Pancreas (tissue), 10 donors: ENCODE results near the gene ZDHHC6. TPM values are rescaled to one million over a fixed set of nuclear protein-coding genes. Genes with fewer than 3 reads are reported as not detected.
"Not testable (repeated sequence)": the region's sequence is repeated elsewhere in the genome, so short reads cannot be mapped to it uniquely, and the experiment has no call there.

Experiments
- ATAC-seq, 4 donors: fragments of 200-7000 bp; cut with Tn5 transposase; one replicate each; pipeline versions ENCODE4 v1.8.0 to v1.9.1; 2020; ENCODE audit warnings: mild to moderate bottlenecking in 4 of 4, moderate library complexity in 4 of 4
- DNase-seq, 6 donors: peaks; one replicate each; pipeline ENCODE4 v3.0.0-alpha.2; 2020
- FAIRE-seq: peaks from 2 replicates; lab custom pipeline; 2012; peaks lifted over from hg19 to GRCh38; lab: Jason Lieb, UNC
- H3K27ac ChIP-seq, 4 donors: fragments of 200-600 bp; sonication (generic); 1 replicate in 3 of 4; 2 replicates in 1 of 4; pipeline versions ENCODE4 v1.5.0 to v1.8.0; 2020
- H3K27me3 ChIP-seq, 4 donors: fragments of 200-600 bp; one replicate each; pipeline ENCODE4 v1.8.0; 2021
- H3K36me3 ChIP-seq, 3 donors: fragments of 200-600 bp; sonication (generic) in 1 of 3; one replicate each; pipeline versions ENCODE4 v1.5.0 to v1.8.0; 2020 to 2021
- H3K4me1 ChIP-seq, 3 donors: fragments of 200-600 bp; one replicate each; pipeline ENCODE4 v1.8.0; 2021
- H3K4me3 ChIP-seq, 4 donors: fragments of 200-600 bp; sonication (generic) in 2 of 4; one replicate each; pipeline versions ENCODE4 v1.5.0 to v1.8.0; 2020 to 2021
- H3K9me3 ChIP-seq, 4 donors: fragments of 200-600 bp; one replicate each; pipeline ENCODE4 v1.8.0; 2021
- CTCF ChIP-seq, 4 donors: fragments of 200-600 bp; sonication (generic) in 3 of 4; IDR thresholded peaks; one replicate each; pipeline versions ENCODE4 v1.5.0 to v1.8.0; 2021; ENCODE audit warnings: antibody characterized with exemption in 4 of 4
- WGBS, 2 donors: extraction: QIAGEN DNeasy Blood & Tissue Kit; methylation state at CpG; one replicate each; pipeline ENCODE4 v1.1.7; 2013; 5-methylcytosine and 5-hydroxymethylcytosine counted together
- intact Hi-C, 3 donors: fragments of 100-400 bp; cut with DNase I; formaldehyde crosslinking; loops; one replicate each; pipeline versions ENCODE4 v1.11.1 to v1.14.2; 2022
- polyA plus RNA-seq, 2 donors: library from polyadenylated mRNA; stranded (reverse); fragments of 200-250 nt; gene quantifications; one replicate each; pipeline ENCODE4 v1.2.3, GENCODE V29; 2013
- total RNA-seq, 6 donors: library from RNA; stranded (reverse); fragmentation: NEBNext Ultra II Directional in 4 of 6; extraction: Animal tissue kit (Norgen Biotek cat#: 25700) in 4 of 6; gene quantifications; one replicate each; pipeline versions ENCODE4 v1.2.1 to v1.2.4, GENCODE V29; 2021 to 2023
- donor health status: healthy with polysubstance abuse.
- donor health status: DM: no; HTN: no; CAD: no; lungs with moderate emphysema.
- donor health status: DM: no; HTN: no; CAD: no.
- donor health status: control.
- donor health status: control.
- donor health status: Bipolar disorder and iron deficiency.
- donor health status: DM: yes; HTN: yes; CAD: no.
- donor health status: DM: no; HTN: no; CAD: no.
- donor health status: DM: no; HTN: no; CAD: no.
- donor health status: DM: yes; HTN: yes; CAD: no.

Gene ZDHHC6
- total and polyA plus RNA-seq, 8 donors: 8.0 to 39.2 (median 12.6) TPM

- no peak for DNase-seq
- ATAC-seq: no peak
- Histone ChIP-seq H3K4me3 (no peak overlapping the region), H3K27me3 (no peaks in the 10 kb centered on the region), H3K36me3 (peaks cover 0 to 19% (median 4%) of the 10 kb centered on the region in 3 donors), H3K9me3 (no peaks in the 10 kb centered on the region), H3K4me1 (no peaks in the 10 kb centered on the region), H3K27ac (no peak overlapping the region)
- intact Hi-C loops: no loop called here
- TF ChIP-seq CTCF (IDR thresholded peaks at IDR 0.05): no peak
- WGBS, 2 donors: 88 to 90% methylated on average over 1 of the region's 1 CpG
- no peak for FAIRE-seq
These were observed 20.9 kb upstream of the ZDHHC6 start for GRCh38 chr10:112467541-112468075.

GRCh38 chr10:112466802-112467201 is 20.1 kb upstream of the ZDHHC6 start:
- no peaks in the 10 kb centered on the region for H3K27me3 ChIP-seq
- FAIRE-seq (no peak), ATAC-seq (no peak), DNase-seq (no peak)
- WGBS, 2 donors: 76 to 90% methylated on average over 3 of the region's 3 CpGs
- H3K4me3 ChIP-seq: no peak overlapping the region
- H3K36me3 ChIP-seq: peaks cover 0 to 19% (median 4%) of the 10 kb centered on the region in 3 donors
- no peak overlapping the region for H3K27ac ChIP-seq
- intact Hi-C loops: no loop called here
- no peaks in the 10 kb centered on the region for H3K4me1 ChIP-seq
- no peak for TF ChIP-seq CTCF (IDR thresholded peaks at IDR 0.05)
- no peaks in the 10 kb centered on the region for H3K9me3 ChIP-seq

- ATAC-seq: no peak
- peaks cover 0 to 24% (median 4%) of the 10 kb centered on the region in 3 donors for H3K36me3 ChIP-seq
- FAIRE-seq: peak; percentile 17
These were observed 18.7 kb upstream of the ZDHHC6 start for GRCh38 chr10:112465299-112465883.

GRCh38 chr10:112464074-112464473 is 17.4 kb upstream of the ZDHHC6 start:
- H3K4me1 ChIP-seq, H3K9me3 ChIP-seq, ATAC-seq, FAIRE-seq, H3K27ac ChIP-seq, H3K27me3 ChIP-seq, H3K4me3 ChIP-seq, intact Hi-C loops, DNase-seq: not testable (repeated sequence)
- H3K36me3 ChIP-seq: peaks cover 0 to 24% (median 4%) of the 10 kb centered on the region in 3 donors
- 97 to 98% methylated on average over 5 of the region's 5 CpGs for WGBS, 2 donors

More at GRCh38 chr10:112465299-112465883, 18.7 kb upstream of the ZDHHC6 start:
- Histone ChIP-seq H3K27ac (no peak overlapping the region), H3K9me3 (no peaks in the 10 kb centered on the region), H3K4me3 (no peak overlapping the region), H3K4me1 (no peaks in the 10 kb centered on the region), H3K27me3 (no peaks in the 10 kb centered on the region)
- no peak for TF ChIP-seq CTCF (IDR thresholded peaks at IDR 0.05)
- intact Hi-C loops: no loop called here
- WGBS, 2 donors: 94 to 98% methylated on average over 3 of the region's 3 CpGs
- DNase-seq: no peak

GRCh38 chr10:112461029-112461887 is 14.5 kb upstream of the ZDHHC6 start:
- no peak for FAIRE-seq
- H3K4me3 ChIP-seq: no peak overlapping the region
- no peaks in the 10 kb centered on the region for H3K27me3 ChIP-seq
- intact Hi-C loops: no loop called here
- no peaks in the 10 kb centered on the region for H3K4me1 ChIP-seq
- no peak for ATAC-seq
- H3K27ac ChIP-seq: no peak overlapping the region
- H3K36me3 ChIP-seq: peaks cover 0 to 24% (median 4%) of the 10 kb centered on the region in 3 donors
- WGBS, 2 donors: 96 to 99% methylated on average over 4 of the region's 4 CpGs
- no peak for TF ChIP-seq CTCF (IDR thresholded peaks at IDR 0.05)
- no peaks in the 10 kb centered on the region for H3K9me3 ChIP-seq
- no peak for DNase-seq
